HepG2 (cell line): Measurements from ENCODE around the gene RABEP2. TPM values are rescaled to one million over a fixed set of nuclear protein-coding genes. Genes with fewer than 3 reads are reported as not detected.

Experiments used
- CBFB ChIP-seq: sonication (generic); formaldehyde crosslinking; IDR thresholded peaks from 2 replicates; pipeline ENCODE4 v1.4.0; 2020; ENCODE audit warnings: missing genetic modification reagents
- GTF3A ChIP-seq: sonication (generic); formaldehyde crosslinking; conservative IDR thresholded peaks from 2 replicates; pipeline ENCODE4 v1.4.0; 2020; ENCODE audit warnings: mild to moderate bottlenecking, missing genetic modification reagents
- ZBTB33 ChIP-seq: sonication (generic); formaldehyde crosslinking; IDR thresholded peaks from 2 replicates; pipeline ENCODE4 v1.4.0; 2020; ENCODE audit warnings: missing genetic modification reagents
- ZMAT3 ChIP-seq: sonication (generic); formaldehyde crosslinking; conservative IDR thresholded peaks from 2 replicates; pipeline ENCODE4 v1.7.0; 2021; ENCODE audit warnings: missing genetic modification reagents
- ZNF235 ChIP-seq: sonication (generic); formaldehyde crosslinking; IDR thresholded peaks from 2 replicates; pipeline ENCODE4 v1.8.1; 2023; ENCODE audit warnings: mild to moderate bottlenecking, missing genetic modification reagents, borderline replicate concordance
- ZNF567 ChIP-seq: sonication (generic); formaldehyde crosslinking; IDR thresholded peaks from 2 replicates; pipeline ENCODE4 v1.8.1; 2023; ENCODE audit warnings: mild to moderate bottlenecking, missing genetic modification reagents, borderline replicate concordance
- ZNF687 ChIP-seq: sonication (generic); formaldehyde crosslinking; IDR thresholded peaks from 2 replicates; pipeline ENCODE4 v1.5.1; 2020; ENCODE audit warnings: mild to moderate bottlenecking, missing genetic modification reagents, moderate library complexity
- polyA plus RNA-seq, 8 experiments: library from polyadenylated mRNA; depleted of rRNA in 3 of 8; stranded (reverse) in 7 of 8; unstranded in 1 of 8; fragments of >200 nt; fragmentation: Illumina TruSeq in 4 of 8; extraction: Trizol in 4 of 8; gene quantifications; 2 replicates each; pipeline versions ENCODE4 v1.2.1 to v1.2.3, GENCODE V29; 2011 to 2016; ENCODE audit warnings: low read depth in 4 of 8, missing spikeins in 1 of 8, mixed read lengths in 1 of 8; ENCODE audit not compliant: insufficient read depth in 1 of 8
- total RNA-seq, 5 experiments: library from RNA; depleted of rRNA; stranded (reverse); fragments of >200 nt; fragmentation: Illumina TruSeq; extraction: Trizol; gene quantifications; 2 replicates each; pipeline ENCODE4 v1.2.3, GENCODE V29; 2016; ENCODE audit warnings: low read depth in 1 of 5

The RABEP2 gene
- total and polyA plus RNA-seq, 2 of the 13 experiments (the other 11 are each of a cell fraction or from before 2014, with no cell fraction given) = 10.8 to 18.4 TPM

- TF ChIP-seq CBFB (CRISPR knock-in tag) (0 out of 2 replicates have a peak, but pooled peaks have one; percentile 13), ZNF687 (CRISPR knock-in tag) (peak; percentile 11; the same call in 1 of the 2 replicates), ZNF235 (CRISPR knock-in tag) (peak; percentile 84; the same call in 1 of the 2 replicates), ZMAT3 (CRISPR knock-in tag) (peak; percentile 90), ZBTB33 (CRISPR knock-in tag) (peak; percentile 8; the same call in 1 of the 2 replicates), ZNF567 (CRISPR knock-in tag) (no peak), GTF3A (CRISPR knock-in tag) (0 out of 2 replicates have a peak, but pooled peaks have one; percentile 9)
Measured at GRCh38 chr16:28924399-28924761, 658 bp downstream of the RABEP2 start (continued).
